ENCODE results near the gene CXCR6. TPM values are rescaled to one million over a fixed set of nuclear protein-coding genes. Genes with fewer than 3 reads are reported as not detected.
A peak's percentile ranks its signal among the peaks of the same experiment; 100 is the strongest.

Gene CXCR6
- 10 to 100 TPM; 53.8 to 58.8 TPM for total RNA-seq

GRCh38 chr3:45943207-45943846 lies at the start of gene CXCR6:
Gene CXCR6, plus strand, starts transcription at chr3:45943464. Its CDS starts 3,018 bp downstream, at chr3:45946482.
- H3K4me3 Mint-ChIP-seq: peak within 1 kb of the TSS; percentile 71
- H3K27ac Mint-ChIP-seq: peak within 1 kb of the TSS; percentile 86
- peaks cover 2% of the 10 kb centered on the region for H3K9me3 Mint-ChIP-seq
- H3K36me3 Mint-ChIP-seq (ENCODE audit: low read depth): peaks cover 86% of the 10 kb centered on the region
- ChIA-PET POLR2A (interaction anchor here (0.7 to 6.6 kb wide), 23 partner anchors 8 to 427 kb away, joined by 3 to 48 read pairs (median 4); partner anchors contain the start of genes CCR2, CCR5 and FYCO1), CTCF (interaction anchor here (0.6 to 7.1 kb wide), 16 partner anchors 13 to 434 kb away, joined by 3 to 94 read pairs (median 4); partner anchors contain the start of genes CCR1 and FYCO1)
- H3K27me3 Mint-ChIP-seq: no peaks in the 10 kb centered on the region
- H3K4me1 Mint-ChIP-seq: peaks cover 89% of the 10 kb centered on the region
- peak; percentile 57 for DNase-seq

- no peak overlapping the region for H3K4me3 Mint-ChIP-seq
- CTCF ChIA-PET: no interaction called here
- H3K27me3 Mint-ChIP-seq: peaks cover 59% of the 10 kb centered on the region
- no peak overlapping the region for H3K27ac Mint-ChIP-seq
- peaks cover 4% of the 10 kb centered on the region for H3K4me1 Mint-ChIP-seq
- no peaks in the 10 kb centered on the region for H3K9me3 Mint-ChIP-seq
- POLR2A ChIA-PET: interaction anchor here (1.5 kb wide), 1 partner anchor 10 kb away, joined by 3 read pairs; no protein-coding TSS in a partner anchor
- DNase-seq: no peak
- H3K36me3 Mint-ChIP-seq (ENCODE audit: low read depth): peaks cover 2% of the 10 kb centered on the region
Measured at GRCh38 chr3:45894015-45894414, 49.2 kb upstream of the CXCR6 start.

- DNase-seq: no peak
- peaks cover 2% of the 10 kb centered on the region for H3K36me3 Mint-ChIP-seq (ENCODE audit: low read depth)
- no peaks in the 10 kb centered on the region for H3K9me3 Mint-ChIP-seq
- ChIA-PET CTCF (no interaction called here), POLR2A (interaction anchor here (1.5 kb wide), 1 partner anchor 12 kb away, joined by 3 read pairs; no protein-coding TSS in a partner anchor)
- no peak overlapping the region for H3K27ac Mint-ChIP-seq
- peaks cover 4% of the 10 kb centered on the region for H3K4me1 Mint-ChIP-seq
- H3K27me3 Mint-ChIP-seq: peaks cover 62% of the 10 kb centered on the region
- H3K4me3 Mint-ChIP-seq: no peak overlapping the region
Measured at GRCh38 chr3:45895686-45896468, 47.4 kb upstream of the CXCR6 start.

GRCh38 chr3:45896956-45897355 lies 46.3 kb upstream of the CXCR6 start:
- ChIA-PET POLR2A (interaction anchor here (0.9 kb wide), 1 partner anchor 55 kb away, joined by 3 read pairs; the partner anchor contains the start of gene LZTFL1), CTCF (no interaction called here)
- no peak for DNase-seq
- Mint-ChIP-seq H3K27ac (no peak overlapping the region), H3K4me3 (no peak overlapping the region), H3K9me3 (peaks cover 3% of the 10 kb centered on the region), H3K27me3 (peaks cover 61% of the 10 kb centered on the region), H3K4me1 (peaks cover 4% of the 10 kb centered on the region), H3K36me3 (ENCODE audit: low read depth) (no peaks in the 10 kb centered on the region)

- H3K27ac Mint-ChIP-seq: no peak overlapping the region
- no peak for DNase-seq
- ChIA-PET CTCF (interaction anchor here (0.6 kb wide), 1 partner anchor 54 kb away, joined by 3 read pairs; no protein-coding TSS in a partner anchor), POLR2A (no interaction called here)
- H3K4me1 Mint-ChIP-seq: peaks cover 34% of the 10 kb centered on the region
- peaks cover 27% of the 10 kb centered on the region for H3K36me3 Mint-ChIP-seq (ENCODE audit: low read depth)
- H3K9me3 Mint-ChIP-seq: peaks cover 14% of the 10 kb centered on the region
- no peak overlapping the region for H3K4me3 Mint-ChIP-seq
- peaks cover 37% of the 10 kb centered on the region for H3K27me3 Mint-ChIP-seq
Measured at GRCh38 chr3:45904931-45905330, 38.3 kb upstream of the CXCR6 start.

- CTCF ChIA-PET: interaction anchor here (0.6 kb wide), 1 partner anchor 55 kb away, joined by 3 read pairs; no protein-coding TSS in a partner anchor
Measured at GRCh38 chr3:45905755-45906154, 37.5 kb upstream of the CXCR6 start.

GRCh38 chr3:45906681-45907407 lies 36.4 kb upstream of the CXCR6 start:
- H3K4me1 Mint-ChIP-seq: peaks cover 42% of the 10 kb centered on the region
- ChIA-PET CTCF (interaction anchor here (1.4 kb wide), 1 partner anchor 463 kb away, joined by 5 read pairs; the partner anchor contains the start of gene CCR5), POLR2A (no interaction called here)
- H3K4me3 Mint-ChIP-seq: no peak overlapping the region
- DNase-seq: no peak
- peaks cover 11% of the 10 kb centered on the region for H3K9me3 Mint-ChIP-seq
- no peak overlapping the region for H3K27ac Mint-ChIP-seq
- peaks cover 37% of the 10 kb centered on the region for H3K36me3 Mint-ChIP-seq (ENCODE audit: low read depth)
- peaks cover 40% of the 10 kb centered on the region for H3K27me3 Mint-ChIP-seq

More at GRCh38 chr3:45905755-45906154, 37.5 kb upstream of the CXCR6 start:
- DNase-seq: no peak
- Mint-ChIP-seq H3K27ac (no peak overlapping the region), H3K9me3 (peaks cover 14% of the 10 kb centered on the region), H3K4me1 (peaks cover 38% of the 10 kb centered on the region), H3K4me3 (no peak overlapping the region), H3K36me3 (ENCODE audit: low read depth) (peaks cover 34% of the 10 kb centered on the region), H3K27me3 (peaks cover 41% of the 10 kb centered on the region)
- POLR2A ChIA-PET: no interaction called here

GRCh38 chr3:45907769-45908705 lies 35.2 kb upstream of the CXCR6 start:
- POLR2A ChIA-PET: interaction anchor here (0.6 to 2.3 kb wide), 12 partner anchors 15 to 203 kb away, joined by 3 to 10 read pairs (median 4); partner anchors contain the start of gene LZTFL1
- Mint-ChIP-seq H3K27me3 (peaks cover 41% of the 10 kb centered on the region), H3K36me3 (ENCODE audit: low read depth) (peaks cover 43% of the 10 kb centered on the region), H3K27ac (peak overlapping the region; percentile 40), H3K4me3 (peak overlapping the region; percentile 2), H3K9me3 (peaks cover 11% of the 10 kb centered on the region), H3K4me1 (peaks cover 45% of the 10 kb centered on the region)
- peak; percentile 50 for DNase-seq
- CTCF ChIA-PET: interaction anchor here (1.0 to 1.4 kb wide), 4 partner anchors 15 to 462 kb away, joined by 3 to 5 read pairs (median 3); partner anchors contain the start of gene CCR5

GRCh38 chr3:45908761-45909160 lies 34.5 kb upstream of the CXCR6 start:
- Mint-ChIP-seq H3K4me1 (peaks cover 45% of the 10 kb centered on the region), H3K27me3 (peaks cover 45% of the 10 kb centered on the region)
- POLR2A ChIA-PET: interaction anchor here (0.6 to 2.3 kb wide), 12 partner anchors 14 to 203 kb away, joined by 3 to 10 read pairs (median 4); partner anchors contain the start of gene LZTFL1

GRCh38 chr3:45909542-45909941 lies 33.7 kb upstream of the CXCR6 start:
- no peak for DNase-seq
- H3K27ac Mint-ChIP-seq: no peak overlapping the region
- ChIA-PET POLR2A (interaction anchor here (1.6 to 2.3 kb wide), 2 partner anchors 28 to 34 kb away, joined by 4 to 10 read pairs; partner anchors contain the start of gene CXCR6), CTCF (interaction anchor here (1.2 kb wide), 1 partner anchor 77 kb away, joined by 3 read pairs; no protein-coding TSS in a partner anchor)
- peaks cover 11% of the 10 kb centered on the region for H3K9me3 Mint-ChIP-seq
- H3K36me3 Mint-ChIP-seq (ENCODE audit: low read depth): peaks cover 47% of the 10 kb centered on the region
- H3K27me3 Mint-ChIP-seq: peaks cover 50% of the 10 kb centered on the region
- H3K4me3 Mint-ChIP-seq: no peak overlapping the region
- H3K4me1 Mint-ChIP-seq: peaks cover 46% of the 10 kb centered on the region

More at GRCh38 chr3:45908761-45909160, 34.5 kb upstream of the CXCR6 start:
- DNase-seq: no peak
- no peak overlapping the region for H3K4me3 Mint-ChIP-seq
- H3K27ac Mint-ChIP-seq: no peak overlapping the region
- CTCF ChIA-PET: interaction anchor here (1.0 to 1.4 kb wide), 4 partner anchors 16 to 461 kb away, joined by 3 to 5 read pairs (median 3); partner anchors contain the start of gene CCR5
- H3K9me3 Mint-ChIP-seq: peaks cover 11% of the 10 kb centered on the region
- H3K36me3 Mint-ChIP-seq (ENCODE audit: low read depth): peaks cover 45% of the 10 kb centered on the region

- Mint-ChIP-seq H3K9me3 (peaks cover 2% of the 10 kb centered on the region), H3K4me1 (peaks cover 53% of the 10 kb centered on the region), H3K27ac (no peak overlapping the region), H3K4me3 (no peak overlapping the region), H3K27me3 (peaks cover 52% of the 10 kb centered on the region), H3K36me3 (ENCODE audit: low read depth) (peaks cover 35% of the 10 kb centered on the region)
- ChIA-PET POLR2A (interaction anchor here (1.6 kb wide), 1 partner anchor 32 kb away, joined by 4 read pairs; the partner anchor contains the start of gene CXCR6), CTCF (no interaction called here)
- DNase-seq: no peak
Measured at GRCh38 chr3:45910892-45911291, 32.4 kb upstream of the CXCR6 start.
